PC-3 (cell line): ENCODE data around the gene SLC44A2. TPM values are rescaled to one million over a fixed set of nuclear protein-coding genes. Genes with fewer than 3 reads are reported as not detected.

Experiments used
- total RNA-seq: library from RNA; depleted of rRNA; stranded (reverse); fragments of >200 nt; gene quantifications from 2 replicates; pipeline ENCODE4 v1.2.3, GENCODE V29; 2014; rRNA removed

SLC44A2 gene
- total RNA-seq, 1 experiment from 2014 or later = 63.9 TPM

Other genes starting within 250 kb of the SLC44A2 start
- gene TYK2, start 245.0 kb upstream of the SLC44A2 start, total RNA-seq = 177 and 201 TPM in 2 replicates
- gene CDC37, start 222.0 kb upstream of the SLC44A2 start, total RNA-seq = 560 and 709 TPM in 2 replicates
- 2.8 and 3.1 TPM in 2 replicates for gene PDE4A, start 205.0 kb upstream of the SLC44A2 start, total RNA-seq
- 151 and 184 TPM in 2 replicates for gene KEAP1, start 122.2 kb upstream of the SLC44A2 start, total RNA-seq
- 2.4 and 4.1 TPM in 2 replicates for gene S1PR5, start 108.1 kb upstream of the SLC44A2 start, total RNA-seq
- gene ATG4D, start 81.6 kb upstream of the SLC44A2 start, total RNA-seq = 53.2 and 65.9 TPM in 2 replicates
- 52.9 and 72.6 TPM in 2 replicates for gene KRI1, start 59.5 kb upstream of the SLC44A2 start, total RNA-seq
- gene CDKN2D, start 56.6 kb upstream of the SLC44A2 start, total RNA-seq = 17.1 and 22.5 TPM in 2 replicates
- gene AP1M2, start 38.2 kb upstream of the SLC44A2 start, total RNA-seq = 43.9 and 50.0 TPM in 2 replicates
- gene ILF3, start 28.8 kb downstream of the SLC44A2 start, total RNA-seq = 322 and 441 TPM in 2 replicates
- 72.7 and 79.7 TPM in 2 replicates for gene QTRT1, start 75.9 kb downstream of the SLC44A2 start, total RNA-seq
- gene DNM2, start 92.5 kb downstream of the SLC44A2 start, total RNA-seq = 150 and 211 TPM in 2 replicates
- 81.2 and 94.6 TPM in 2 replicates for gene TMED1, start 210.7 kb downstream of the SLC44A2 start, total RNA-seq
- 0.07 and 0.63 TPM in 2 replicates for gene C19orf38, start 222.9 kb downstream of the SLC44A2 start, total RNA-seq
- 56.2 and 57.1 TPM in 2 replicates for gene CARM1, start 246.0 kb downstream of the SLC44A2 start, total RNA-seq